HG03378 (cell line): ENCODE measurements around the gene CIROP.

Experiments used
- ATAC-seq: cut with Tn5 transposase; IDR thresholded peaks from one replicate; pipeline ENCODE4 v1.9.1; 2021; ENCODE audit warnings: mild to moderate bottlenecking, moderate library complexity; ENCODE audit not compliant: unreplicated experiment

CIROP gene

DNA sequence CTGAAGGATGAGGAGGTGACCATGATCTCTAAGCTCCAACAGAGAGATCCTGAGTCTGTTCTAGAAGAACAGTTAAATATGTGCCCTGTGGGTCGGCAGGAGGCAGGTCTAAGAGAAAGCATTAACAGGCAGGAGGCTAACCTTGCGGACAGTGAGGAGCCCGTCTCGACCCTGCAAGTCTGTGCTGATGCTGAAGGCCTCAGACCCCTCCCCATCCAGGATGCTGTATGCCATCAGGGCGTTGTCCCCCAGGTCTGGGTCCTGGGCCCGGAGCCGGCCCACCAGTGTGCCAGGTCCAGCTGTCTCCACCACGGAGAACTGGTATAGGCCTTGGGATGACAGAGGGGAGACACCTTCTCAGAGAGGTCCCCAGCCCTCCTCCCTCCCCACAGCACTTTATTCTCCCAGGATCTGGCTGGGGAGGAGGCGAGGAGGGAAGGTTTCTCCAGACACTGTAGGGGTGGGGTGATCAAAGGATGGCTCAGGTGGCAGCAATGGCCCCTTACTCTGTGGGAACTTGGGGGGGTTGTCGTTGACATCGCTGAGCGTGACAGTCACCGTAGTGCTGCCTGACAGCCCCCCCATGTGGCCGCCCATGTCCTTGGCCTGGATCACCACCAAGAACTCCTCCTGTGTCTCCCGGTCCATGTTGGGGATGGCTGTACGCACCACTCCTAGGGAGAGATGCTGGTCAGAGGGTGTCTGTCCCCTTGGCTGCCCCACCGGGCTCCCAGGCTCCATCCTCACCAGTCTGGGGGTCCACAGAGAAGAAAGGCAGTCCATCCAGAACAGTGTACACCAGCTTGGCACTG is 50.6 kb downstream of the CIROP start:
- ATAC-seq, result no peak

DNA sequence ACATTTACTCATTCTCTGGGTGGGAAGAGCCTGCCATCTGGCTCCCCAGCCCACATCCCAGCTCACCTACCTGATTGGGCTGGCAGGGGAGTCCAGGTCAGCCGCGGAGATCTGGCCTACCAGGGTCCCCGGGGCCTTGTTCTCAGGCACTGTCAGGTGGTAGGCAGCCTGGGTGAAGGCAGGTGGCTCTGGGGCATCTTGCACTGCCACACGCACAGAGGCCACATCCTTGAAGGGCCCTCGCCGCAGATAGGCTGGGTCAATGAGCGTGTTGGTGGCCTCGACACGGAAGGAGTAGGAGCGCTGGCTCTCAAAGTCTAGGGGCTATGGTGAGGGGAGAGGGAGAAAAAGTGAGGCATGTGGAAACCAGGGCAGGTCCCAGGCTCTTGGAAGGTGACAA is 51.4 kb downstream of the CIROP start:
- ATAC-seq, result no peak

DNA sequence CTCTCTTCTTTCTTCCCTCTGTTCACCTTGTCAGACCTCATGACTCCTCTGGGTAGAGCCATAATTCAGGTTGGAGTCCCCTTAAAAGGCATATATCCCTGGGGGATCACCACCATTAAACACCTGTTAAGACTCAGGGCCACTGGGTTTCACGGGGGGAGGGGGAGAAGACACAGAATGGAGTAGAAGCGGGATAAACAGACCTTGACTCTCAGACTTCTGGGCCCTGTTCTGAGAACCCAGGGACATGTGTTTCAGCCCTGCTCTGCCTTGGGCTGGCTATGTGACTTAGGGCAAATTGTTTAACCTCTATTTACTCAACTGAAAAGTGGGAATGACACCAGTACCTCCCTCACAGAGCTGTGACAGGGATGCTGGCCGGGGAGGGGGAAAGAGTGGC is 52.1 kb downstream of the CIROP start:
- no peak for ATAC-seq

DNA sequence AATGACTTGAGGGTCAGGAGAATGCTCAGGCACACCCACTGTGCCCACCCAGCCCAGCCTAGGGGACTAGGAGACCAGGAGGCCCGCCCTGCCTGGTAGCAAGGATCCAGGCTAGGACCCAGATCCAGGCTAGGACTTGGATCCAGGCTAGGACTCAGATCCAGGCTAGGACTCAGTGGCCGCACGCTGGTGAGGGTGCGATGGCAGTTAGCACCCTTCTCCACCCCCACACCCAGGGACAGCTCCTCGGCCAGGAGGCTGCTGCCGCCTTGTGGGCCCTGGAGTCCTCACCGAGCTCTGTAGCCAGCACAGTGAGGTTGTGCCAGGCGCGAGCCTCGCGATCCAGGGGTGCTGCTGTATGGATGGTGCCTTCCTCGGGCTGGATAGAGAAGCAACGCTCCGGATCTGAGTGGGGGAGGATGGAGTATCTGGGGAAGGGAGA is 52.6 kb downstream of the CIROP start:
- no peak for ATAC-seq

DNA sequence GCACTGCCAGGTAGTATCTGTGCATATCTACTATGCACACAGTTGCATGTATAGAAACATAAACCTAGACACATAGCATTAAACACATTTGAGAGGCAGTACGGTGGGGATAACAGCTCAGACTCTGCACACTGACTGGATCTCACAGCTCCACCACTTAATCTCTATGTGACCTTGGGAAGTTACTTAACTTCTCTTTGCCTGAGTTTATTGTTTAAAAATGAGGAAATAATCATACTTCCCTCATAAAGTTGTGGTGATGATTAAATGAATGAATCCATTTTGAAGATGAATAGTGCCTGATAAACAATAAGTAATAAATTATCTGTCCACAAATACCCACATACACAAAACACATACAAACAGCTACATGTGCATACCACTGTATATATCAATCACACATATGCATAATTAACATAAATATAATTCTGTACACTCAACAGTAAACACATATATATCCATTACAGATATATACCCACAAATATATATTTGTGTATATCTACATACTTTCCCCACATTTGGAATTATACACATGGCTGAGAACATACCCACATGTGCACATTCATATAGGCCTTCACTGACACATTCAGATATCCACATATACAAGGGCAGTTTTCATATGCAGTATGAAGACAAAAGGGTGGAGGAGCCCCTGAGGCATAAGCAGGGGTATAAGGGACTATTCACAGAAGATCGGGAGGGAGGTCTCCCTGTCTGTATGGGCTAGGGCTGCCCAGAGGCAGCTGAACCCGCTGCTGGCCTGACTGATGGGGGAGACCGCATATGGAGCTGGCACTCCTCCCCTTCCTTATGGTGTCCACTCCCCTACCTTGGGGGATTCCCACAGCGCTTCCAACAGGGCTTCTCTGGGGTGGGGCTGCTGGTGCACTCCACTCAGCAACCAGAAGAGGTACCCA is 53.4 kb downstream of the CIROP start:
- ATAC-seq, result no peak
